Activated T-cell treated with anti-CD3 and anti-CD28 coated beads for 24 hours (primary cell): Measurements from ENCODE around the gene XAB2.
"Not testable (repeated sequence)": the region's sequence is repeated elsewhere in the genome, so short reads cannot be mapped to it uniquely, and the experiment has no call there.

ENCODE experiments used
- DNase-seq: peaks from one replicate; pipeline ENCODE4 v3.0.0-alpha.2; 2020; ENCODE audit warnings: low read depth

XAB2 gene

DNA sequence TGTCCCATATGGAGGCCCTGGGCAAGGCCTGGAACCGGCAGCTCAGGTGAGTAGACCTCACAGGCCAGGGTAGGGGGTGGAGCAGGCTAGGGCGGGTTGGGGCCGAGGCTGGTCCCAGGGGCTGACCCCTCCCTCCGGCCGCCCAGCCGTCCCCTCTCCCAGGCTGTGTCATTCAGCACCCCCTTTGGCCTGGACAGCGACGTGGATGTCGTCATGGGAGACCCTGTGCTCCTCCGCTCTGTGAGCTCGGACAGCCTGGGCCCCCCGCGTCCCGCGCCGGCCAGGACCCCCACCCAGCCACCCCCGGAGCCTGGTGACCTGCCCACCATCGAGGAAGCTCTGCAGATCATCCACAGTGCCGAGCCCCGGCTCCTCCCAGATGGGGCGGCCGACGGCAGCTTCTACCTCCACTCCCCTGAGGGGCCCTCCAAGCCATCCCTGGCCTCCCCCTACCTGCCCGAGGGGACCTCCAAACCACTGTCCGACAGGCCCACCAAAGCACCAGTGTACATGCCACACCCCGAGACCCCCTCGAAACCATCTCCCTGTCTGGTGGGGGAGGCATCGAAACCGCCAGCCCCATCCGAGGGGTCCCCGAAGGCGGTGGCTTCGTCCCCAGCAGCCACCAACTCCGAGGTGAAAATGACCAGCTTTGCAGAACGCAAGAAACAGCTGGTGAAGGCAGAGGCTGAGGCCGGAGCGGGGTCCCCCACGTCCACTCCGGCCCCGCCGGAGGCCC, 17.6 kb downstream of the XAB2 start:
- no peak for DNase-seq

DNA sequence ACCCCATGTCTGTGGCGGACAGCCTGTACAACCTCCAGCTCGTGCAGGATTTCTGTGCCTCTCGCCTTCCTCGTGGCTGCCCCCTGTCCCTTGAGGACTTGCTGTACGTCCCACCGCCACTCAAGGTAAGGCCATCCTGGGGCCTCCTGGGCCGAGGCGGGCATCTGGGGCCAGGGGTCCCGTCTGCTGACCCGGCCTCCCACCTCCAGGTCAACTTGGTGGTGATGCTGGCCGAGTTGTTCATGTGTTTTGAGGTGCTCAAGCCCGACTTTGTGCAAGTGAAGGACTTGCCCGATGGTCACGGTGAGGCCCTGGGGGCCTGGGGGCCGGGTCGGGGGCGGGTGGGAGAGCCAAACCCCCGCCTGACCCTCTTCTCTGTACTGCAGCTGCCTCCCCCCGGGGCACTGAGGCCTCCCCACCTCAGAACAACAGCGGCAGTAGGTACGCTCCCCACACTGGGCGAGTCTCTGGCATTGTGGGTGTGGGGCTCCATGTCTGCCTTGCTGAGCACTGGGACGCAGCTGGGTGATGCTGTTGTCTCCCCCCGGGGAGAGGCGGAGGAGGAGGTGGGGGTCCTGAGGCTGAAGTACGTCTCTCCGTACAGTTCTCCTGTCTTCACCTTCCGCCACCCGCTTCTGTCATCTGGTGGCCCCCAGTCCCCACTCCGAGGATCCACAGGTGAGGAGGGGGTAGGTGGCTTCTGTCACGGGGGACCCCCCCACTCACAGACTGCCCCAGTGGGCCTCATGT, 18.7 kb downstream of the XAB2 start:
- DNase-seq: no peak

DNA sequence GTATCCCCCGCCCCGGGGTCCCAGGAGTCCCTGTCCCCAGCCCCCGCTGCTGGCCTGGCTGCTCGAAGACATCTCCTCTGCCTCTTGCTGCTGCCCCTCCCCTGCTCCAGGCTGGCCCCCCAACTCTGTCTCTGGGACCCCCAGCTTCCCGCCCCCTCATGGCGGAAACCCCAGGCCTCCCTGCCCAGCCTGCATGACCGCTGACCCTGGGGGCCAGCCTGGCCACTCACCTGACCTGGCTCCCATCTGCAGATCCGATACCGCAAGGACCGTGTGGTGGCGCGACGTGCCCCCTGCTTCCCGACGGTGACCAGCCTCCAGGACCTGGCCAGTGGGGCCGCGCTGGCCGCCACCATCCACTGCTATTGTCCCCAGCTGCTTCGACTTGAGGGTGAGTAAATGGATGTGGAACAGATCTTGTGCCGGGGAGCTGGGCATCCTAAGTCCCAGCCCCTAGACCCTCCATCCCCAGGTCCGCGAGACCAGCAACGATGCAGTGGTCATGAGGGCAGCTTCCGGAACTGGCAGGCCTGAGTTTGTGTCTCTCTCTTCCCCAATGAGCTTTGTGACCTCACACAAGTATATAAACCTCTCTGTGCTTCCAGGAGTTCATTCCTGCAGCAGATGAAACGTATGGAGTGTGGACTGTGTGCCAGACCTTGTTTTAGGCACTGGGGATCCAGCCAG, 21.3 kb downstream of the XAB2 start:
- DNase-seq: no peak

DNA sequence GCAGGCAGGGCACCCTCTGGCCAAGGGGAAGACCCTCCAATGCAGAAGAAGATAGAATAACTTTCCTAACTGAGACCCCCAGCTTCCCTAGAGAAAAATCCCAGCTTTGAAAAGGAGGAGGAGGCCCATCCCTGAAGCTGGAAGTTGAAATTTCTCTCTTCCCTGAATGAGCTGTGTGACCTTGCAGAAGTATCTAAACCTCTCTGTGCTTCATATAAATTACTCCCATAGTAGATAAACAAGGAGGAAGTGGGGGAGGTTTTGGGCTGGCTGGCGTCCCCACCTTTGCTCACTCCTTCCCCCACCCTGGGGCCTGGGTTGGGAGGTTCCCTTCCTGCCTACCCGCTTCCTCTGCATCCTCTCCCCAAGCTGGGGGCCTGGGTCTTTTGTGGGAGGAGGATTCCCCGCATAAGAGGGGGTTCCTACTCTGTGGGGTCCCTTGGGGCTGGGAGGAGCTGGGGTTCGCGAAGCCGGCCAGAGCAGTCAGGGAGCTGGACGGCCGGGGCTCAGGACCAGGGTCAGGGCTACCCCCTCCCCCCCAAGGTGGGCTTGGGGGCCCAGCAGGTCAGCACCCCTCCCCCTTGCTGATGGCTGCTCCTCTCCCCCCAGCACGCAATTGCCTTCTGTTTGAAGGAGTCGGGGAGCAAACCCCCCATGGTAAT, 22.0 kb downstream of the XAB2 start:
- no peak for DNase-seq

DNA sequence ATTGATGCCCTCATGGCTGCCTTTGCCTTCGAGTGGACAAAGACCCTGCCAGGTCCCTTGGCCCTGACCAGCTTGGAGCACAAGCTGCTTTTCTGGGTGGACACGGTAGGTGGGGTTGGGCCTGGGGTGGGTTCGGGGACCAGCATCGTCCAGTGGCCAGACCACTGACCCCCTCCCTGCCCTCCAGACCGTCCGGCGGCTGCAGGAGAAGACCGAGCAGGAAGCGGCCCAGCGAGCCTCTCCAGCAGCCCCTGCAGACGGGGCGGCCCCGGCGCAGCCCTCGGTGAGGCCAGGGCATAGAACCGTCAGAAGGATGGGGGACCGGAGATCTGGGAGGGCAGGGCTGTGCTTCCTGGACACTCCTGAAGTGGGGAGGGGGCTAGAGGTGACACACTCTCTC, 23.1 kb downstream of the XAB2 start:
- DNase-seq: no peak

DNA sequence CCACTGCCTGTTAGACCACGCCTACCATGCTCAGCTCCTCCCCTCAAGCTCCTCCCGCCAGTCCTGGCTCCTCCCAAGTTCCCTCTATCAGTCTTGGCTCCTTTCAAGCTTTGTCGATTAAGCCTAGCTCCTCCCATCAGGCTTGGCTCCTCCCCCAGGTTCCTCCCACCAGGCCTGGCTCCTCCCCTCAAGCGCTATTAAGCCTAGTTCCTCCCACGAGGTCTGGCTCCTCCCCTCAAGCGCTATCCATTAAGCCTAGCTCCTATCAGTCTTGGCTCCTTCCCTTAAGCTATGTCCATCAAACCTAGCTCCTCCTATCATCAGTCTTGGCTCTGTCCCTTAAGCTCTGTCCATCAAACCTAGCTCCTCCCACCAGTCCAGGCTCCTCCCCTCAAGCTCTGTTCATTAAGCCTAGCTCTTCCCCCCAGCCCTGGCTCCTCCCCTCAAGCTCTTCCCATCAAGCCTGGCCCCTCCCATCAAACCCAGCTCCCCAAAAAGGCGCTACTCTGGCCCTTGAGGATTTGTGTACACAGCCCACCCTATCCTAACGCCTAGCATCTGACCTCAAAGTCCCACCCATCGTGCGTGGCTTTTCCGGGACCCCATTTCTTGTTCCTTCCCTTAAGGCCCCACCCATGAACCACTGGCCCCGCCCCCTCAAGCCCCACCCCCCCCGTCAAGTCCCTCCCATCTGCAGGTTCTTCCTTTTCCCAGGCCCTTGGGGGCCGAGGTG, 23.7 kb downstream of the XAB2 start:
- DNase-seq: no peak

DNA sequence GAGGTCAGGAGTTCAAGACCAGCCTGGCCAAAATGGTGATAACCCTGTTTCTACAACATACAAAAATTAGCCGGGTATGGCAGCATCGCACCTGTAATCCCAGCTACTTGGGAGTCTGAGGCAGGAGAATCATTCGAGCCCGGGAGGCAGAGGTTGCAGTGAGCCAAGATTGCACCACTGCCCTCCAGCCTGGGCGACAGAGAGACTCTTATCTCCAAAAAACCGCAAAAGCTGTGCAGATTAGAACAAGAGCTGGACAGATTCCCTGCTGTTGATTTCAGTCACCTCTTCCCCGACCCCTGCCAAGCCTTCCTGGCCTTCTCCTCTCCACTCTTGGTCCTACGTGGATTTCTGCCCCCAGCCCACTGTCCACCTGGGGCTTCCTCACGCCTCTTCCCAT, 25.4 kb downstream of the XAB2 start:
- no peak for DNase-seq

DNA sequence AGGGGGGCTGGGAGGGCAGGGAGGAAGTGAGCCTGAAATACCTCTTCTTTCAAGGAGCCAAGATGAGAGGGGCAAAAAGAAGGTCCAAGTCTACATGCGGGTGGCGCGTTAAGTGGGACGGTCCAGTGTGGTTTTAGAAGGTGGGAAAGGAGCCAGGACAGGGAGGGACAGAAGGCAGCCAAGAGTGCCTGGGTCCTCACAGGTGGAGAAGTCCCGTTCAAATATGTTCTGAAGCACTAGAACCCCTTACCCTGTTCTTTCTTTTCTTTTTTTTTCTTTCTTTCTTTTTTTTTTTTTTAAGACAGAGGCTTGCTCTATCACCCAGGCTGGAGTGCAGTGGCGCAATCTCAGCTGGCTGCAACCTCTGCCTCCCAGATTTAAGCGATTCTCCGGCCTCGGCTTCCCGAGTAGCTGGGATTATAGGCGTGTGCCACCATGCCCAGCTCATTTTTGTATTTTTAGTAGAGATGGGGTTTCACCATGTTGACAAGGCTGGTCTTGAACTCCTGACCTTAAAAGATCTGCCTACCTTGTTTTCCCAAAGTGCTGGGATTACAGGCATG, 26.3 kb downstream of the XAB2 start:
- DNase-seq: no peak

DNA sequence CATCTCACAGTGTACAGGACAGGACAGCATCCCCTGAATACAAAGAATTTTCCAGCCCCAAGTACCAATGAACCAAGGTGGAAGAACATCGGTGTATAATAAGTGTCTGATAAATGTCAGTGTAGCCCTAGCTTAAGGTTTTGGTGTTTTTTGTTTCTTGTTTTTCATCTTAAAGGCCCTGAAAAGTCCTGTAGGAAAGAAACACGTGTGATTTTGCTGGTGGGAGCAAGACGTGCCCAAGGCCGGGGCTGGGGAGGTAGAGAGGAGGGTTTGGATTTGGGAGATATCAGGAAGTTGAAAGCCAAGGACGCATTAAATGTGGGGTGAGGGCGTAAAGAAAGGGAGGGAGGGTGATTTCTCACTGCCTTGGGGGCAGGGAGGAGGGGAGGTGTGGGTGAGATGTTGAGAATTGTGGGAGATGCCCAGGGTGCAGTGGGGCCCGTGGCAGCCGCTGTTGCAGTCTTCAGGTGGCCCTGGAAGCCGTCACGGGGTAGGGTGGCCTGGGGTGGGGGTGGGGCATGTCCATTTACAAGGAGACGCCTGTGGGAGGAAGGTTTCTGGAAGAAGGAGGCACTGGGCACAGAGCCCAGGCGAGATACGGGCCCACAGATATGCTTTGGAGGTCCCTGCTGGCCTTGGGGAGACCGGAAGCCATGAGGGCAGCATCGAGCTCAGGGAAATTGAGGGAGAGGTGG, 27.0 kb downstream of the XAB2 start:
- DNase-seq: no peak

DNA sequence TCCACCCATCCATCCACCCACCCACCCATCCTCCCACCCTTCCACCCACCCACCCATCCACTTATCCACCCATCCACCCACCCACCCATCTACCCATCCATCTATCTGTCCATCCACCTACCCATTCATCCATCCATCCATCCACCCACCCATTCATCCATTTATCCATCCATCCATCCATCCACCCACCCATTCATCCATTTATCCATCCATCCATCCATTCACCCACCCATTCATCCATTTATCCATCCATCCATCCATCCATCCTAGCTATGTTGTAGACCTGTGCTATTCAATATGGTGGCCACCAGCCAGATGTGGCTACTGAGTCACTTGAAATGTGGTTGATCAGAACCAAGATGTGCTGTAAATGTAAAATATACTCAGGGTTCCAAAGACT, 28.6 kb downstream of the XAB2 start:
- DNase-seq: no peak

DNA sequence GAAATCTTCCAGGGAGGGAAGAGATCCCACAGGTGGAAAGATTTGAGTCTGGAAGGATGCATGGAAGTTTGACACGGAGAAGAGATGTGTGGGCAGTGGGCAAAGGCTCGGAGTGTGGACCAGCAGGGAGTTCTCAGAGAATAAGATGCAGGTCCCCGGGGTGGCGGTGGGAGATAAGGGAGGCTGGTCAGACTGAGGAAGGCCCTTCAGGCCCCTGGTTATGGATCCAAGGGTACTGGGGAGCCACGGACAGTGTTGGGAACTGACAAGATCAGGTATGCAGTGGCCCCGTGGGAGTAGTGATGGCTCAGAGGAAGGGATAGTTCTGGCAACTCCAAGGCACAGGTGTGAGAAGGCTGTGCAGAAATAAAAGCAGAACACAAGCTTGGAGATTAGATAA, 31.2 kb downstream of the XAB2 start:
- no peak for DNase-seq

DNA sequence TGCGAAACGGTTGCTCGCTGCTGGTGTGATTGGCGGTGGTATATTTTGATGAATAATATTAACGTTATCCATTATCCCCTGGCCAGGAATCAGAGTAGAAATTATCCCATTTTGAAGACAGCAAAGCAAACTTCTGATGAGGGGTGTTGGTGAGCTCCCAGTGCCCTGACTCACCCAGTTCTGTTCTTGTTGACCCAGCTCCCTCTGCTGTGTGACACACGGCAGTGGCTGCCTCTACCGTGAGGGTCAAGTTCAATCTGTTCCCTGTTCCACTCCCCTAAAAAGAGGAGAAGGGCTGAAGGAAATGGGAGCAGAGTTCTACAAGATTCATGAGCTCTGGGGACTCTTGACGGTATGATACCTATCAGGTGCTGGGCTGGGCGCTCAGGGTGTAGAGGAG, 31.7 kb downstream of the XAB2 start:
- no peak for DNase-seq

DNA sequence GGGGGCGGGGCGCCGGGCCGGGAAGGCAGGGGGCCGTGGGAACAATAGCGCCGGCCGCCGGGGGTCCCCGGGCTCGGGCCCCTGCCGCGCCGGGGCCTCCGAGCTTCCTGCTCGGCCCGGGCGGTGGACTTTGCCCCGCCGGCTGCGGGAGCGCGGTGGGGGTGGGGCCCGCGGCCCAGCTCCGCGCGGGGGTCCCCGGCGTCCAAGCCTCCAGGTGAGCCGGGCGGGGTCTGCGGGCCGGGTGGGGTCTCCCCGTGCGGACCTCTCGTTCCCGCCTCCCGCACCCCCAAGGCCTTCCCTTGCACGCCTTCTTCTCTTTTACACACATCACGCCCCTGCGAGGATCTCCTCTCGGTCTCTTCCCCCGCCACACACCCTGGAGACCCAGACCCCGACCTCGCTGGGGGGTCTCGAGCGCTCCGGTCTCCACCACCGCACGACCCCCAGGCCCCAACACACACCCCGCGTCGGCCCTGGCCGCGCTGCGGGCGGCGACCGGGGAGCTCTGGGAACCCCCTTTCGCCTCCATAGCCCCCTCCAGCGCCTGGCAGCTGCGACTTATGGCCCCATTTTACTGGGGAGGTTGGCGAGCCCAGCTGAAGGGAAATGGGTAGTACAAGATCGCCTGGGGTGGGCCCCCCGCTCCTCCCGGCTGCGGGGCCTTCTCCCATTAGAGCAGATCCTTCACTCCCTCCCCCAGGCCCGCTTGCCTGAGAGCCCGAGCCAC, 33.0 kb downstream of the XAB2 start:
- no peak for DNase-seq

DNA sequence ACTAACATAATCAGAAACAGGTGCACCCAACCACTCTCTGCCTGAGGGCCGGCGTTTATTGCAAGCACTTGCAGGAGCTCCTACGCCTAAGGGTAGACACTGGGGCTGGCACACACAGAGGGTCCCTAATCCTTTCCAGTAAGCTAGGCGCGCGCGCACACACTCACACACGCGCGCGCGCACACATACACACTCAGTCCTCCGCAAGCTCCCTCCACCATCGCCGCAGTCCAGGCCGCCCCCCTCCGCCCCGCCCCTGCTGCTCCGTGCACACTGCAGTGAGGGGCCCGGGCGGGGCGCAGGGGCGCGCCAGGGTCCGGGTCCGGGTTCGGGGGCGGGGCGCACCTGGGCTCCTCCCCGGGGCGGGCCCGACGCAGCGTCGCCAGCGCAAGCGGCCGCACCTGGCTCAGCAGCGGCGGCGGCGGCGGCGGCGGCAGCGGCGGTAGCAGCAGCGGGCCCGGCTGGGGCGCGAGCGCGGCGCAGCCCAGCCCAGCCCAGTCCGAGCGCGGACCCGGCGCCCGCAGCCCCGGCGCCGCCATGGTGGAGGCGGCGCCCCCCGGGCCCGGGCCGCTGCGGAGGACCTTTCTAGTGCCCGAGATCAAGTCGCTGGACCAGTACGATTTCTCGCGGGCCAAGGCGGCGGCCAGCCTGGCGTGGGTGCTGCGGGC, 33.7 kb downstream of the XAB2 start, which contains the start of gene CAMSAP3:
TSS of gene CAMSAP3 (plus strand) at position 398 of the 668 bp plus-strand sequence. CDS start at position 538, 140 bp downstream.
- DNase-seq: peak; percentile 17

DNA sequence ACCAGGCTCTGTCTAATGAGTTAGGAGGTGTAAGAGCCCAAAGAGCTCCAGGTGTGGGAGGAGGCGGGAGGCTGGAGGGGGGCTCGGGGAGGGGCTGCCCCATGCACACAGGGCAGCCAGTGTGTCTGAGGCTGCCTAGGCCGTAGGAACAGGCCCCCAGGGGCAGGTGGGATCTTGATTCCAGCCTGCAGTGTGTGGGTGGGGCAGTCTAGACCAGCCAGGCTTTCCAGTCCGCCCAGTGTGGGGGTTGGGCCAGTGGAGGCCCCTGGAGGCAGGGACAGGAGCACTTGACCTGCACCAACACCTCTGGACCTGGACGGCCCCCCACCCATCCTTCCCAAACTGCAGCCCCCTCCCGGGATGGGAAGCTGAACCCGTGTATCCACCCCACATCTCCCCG, 39.1 kb downstream of the XAB2 start:
- DNase-seq: no peak

DNA sequence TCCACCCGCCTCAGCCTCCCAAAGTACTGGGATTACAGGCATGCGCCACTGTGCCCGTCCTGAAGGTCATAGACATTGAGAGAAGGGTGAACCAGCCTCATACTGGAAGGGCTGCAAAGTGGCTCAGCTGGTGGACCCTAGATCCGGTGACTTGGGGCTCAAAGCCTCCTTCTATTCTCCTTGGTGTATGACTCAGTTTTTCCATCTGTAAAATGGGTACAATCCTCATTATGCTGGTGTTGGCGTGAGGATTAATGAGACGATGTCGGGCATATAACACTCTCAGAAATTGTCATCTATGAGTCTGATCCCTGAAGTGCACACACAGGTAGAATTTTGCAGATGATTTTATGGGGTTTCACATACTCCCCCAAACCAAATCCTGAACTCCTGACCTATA, 39.5 kb downstream of the XAB2 start:
- DNase-seq: no peak

DNA sequence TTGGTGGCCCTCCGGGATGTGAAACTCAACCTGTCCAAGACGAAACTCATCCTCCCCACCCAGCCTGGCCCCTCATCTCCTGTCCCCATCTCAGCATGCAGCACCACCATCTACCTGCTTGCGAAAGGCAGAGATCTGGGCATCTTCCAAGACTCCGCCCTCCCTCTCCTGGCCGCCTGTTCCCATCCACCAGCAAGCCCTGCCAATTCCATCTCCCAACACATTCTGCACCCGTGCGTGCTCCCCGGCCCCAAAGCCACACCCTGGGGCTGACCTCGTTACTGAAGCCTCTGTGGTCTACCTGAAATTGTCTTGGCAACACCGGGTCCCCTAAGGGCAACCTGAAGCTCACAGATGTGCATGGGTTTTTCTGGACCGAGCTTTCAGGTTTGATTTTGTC, 46.9 kb downstream of the XAB2 start:
- no peak for DNase-seq

DNA sequence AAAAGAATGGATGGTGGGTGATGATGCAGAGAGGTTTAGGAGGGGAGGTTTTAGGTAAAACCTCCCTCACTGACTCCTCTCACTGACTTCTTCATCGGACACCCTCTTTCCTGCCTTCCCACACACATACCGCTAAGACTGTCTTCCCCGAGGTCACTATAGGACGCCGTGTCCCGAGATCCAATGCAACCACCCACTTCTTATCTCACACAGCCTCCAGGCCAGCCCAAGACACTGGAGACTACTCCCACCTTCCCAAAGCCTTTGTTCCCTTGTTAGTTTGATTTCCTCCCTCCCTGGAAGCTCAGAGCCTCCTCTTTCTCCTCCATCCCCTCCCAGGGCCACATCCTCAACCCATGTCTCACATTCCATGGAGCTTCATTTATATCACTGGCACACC, 50.2 kb downstream of the XAB2 start:
- no peak for DNase-seq

DNA sequence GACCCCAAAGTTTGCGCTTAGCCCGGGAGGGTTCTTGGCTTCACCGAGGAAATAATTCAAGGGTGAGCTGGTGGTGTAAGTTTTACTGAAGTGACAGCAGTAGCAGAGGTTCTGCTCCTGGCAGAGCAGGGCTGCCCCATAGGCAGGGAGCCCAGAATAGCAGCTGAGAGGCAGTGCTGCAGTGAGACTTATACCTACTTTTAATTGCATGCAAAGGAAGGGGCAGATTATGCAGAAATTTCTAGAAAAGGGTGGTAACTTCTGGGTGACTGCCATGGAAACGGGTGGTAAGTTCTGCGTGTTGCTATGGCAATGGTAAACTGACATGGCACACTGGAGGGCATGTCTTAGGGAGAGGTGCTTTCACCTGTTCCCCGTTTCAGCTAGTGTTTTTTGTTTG, 51.2 kb downstream of the XAB2 start:
- DNase-seq: no peak

DNA sequence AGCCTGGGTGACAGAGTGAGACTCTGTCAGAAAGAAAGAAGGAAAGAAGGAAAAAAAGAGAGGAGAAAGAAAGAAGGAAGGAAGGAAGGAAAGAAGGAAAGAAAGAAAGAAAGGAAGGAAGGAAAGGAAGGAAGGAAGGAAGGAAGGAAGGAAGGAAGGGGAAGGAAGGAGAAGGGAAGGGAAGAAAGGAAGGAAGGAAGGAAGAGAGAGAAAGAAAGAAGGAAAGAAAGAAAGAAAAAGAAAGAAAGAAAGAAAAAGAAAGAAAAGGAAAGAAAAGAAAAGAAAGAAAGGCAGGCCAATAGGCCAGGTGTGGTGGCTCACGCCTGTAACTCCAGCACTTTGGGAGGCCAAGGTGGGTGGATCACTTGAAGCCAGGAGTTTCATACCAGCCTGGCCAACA, 51.9 kb downstream of the XAB2 start:
- not testable (repeated sequence) for DNase-seq
